Liver (tissue), 3 donors: ENCODE data around the gene CLEC3B.

Source experiments
- HNF4G ChIP-seq: IDR thresholded peaks from 2 replicates; pipeline ENCODE4 v1.6.1; 2016; ENCODE audit warnings: antibody characterized with exemption
- JUND ChIP-seq, 2 donors: IDR thresholded peaks; 2 replicates each; pipeline ENCODE4 v1.6.1; 2016; ENCODE audit warnings: antibody characterized with exemption in 2 of 2
- NR2F2 ChIP-seq: IDR thresholded peaks from 2 replicates; pipeline ENCODE4 v1.6.1; 2016; ENCODE audit warnings: antibody characterized with exemption
- TAF1 ChIP-seq: conservative IDR thresholded peaks from 2 replicates; pipeline ENCODE4 v1.6.1; 2016; ENCODE audit warnings: antibody characterized with exemption, mild to moderate bottlenecking
- TF ChIP-seq, protein P1 (sequence below): fragments of 150-350 bp; IDR thresholded peaks from 2 replicates; pipeline ENCODE4 v1.5.1; 2017; ENCODE audit warnings: improper control_type of control experiment, low read depth, low read length; ENCODE audit not compliant: missing input control
- TF ChIP-seq, protein P2 (sequence below): IDR thresholded peaks from 2 replicates; pipeline ENCODE4 v1.6.1; 2016; ENCODE audit warnings: antibody characterized with exemption
- TF ChIP-seq, protein P3 (sequence below): IDR thresholded peaks from 2 replicates; pipeline ENCODE4 v1.6.1; 2016; ENCODE audit warnings: antibody characterized with exemption, mild to moderate bottlenecking
- TF ChIP-seq, protein P4 (sequence below): IDR thresholded peaks from 2 replicates; pipeline ENCODE4 v1.6.1; 2016; ENCODE audit warnings: antibody characterized with exemption
- donor health status: healthy.
- donor health status: healthy.

DNA sequence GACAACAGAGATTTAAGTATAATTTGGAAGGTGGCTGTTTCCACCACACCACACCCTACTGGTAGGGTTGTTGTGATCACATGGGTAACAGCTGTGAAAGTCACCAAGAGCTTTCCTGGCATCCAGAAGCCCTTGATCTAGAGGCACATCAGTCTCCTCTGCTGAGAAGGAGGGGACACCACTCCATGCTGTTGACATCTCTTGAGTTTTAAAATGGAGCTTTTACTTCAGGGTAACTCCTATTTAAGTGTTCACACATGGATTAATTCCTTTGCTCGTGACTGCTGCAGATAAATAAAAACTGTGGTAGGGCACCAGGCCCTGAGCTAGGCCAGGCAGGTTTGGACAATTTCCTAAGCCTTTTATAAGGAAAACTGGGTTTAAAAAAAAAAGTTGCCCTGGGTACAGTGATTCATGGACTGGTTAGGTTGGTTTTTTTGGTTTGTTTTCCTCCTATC, 42.6 kb upstream of the CLEC3B start:
- TF ChIP-seq, protein P1, sequence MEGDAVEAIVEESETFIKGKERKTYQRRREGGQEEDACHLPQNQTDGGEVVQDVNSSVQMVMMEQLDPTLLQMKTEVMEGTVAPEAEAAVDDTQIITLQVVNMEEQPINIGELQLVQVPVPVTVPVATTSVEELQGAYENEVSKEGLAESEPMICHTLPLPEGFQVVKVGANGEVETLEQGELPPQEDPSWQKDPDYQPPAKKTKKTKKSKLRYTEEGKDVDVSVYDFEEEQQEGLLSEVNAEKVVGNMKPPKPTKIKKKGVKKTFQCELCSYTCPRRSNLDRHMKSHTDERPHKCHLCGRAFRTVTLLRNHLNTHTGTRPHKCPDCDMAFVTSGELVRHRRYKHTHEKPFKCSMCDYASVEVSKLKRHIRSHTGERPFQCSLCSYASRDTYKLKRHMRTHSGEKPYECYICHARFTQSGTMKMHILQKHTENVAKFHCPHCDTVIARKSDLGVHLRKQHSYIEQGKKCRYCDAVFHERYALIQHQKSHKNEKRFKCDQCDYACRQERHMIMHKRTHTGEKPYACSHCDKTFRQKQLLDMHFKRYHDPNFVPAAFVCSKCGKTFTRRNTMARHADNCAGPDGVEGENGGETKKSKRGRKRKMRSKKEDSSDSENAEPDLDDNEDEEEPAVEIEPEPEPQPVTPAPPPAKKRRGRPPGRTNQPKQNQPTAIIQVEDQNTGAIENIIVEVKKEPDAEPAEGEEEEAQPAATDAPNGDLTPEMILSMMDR: no peak
- TF ChIP-seq, protein P2, sequence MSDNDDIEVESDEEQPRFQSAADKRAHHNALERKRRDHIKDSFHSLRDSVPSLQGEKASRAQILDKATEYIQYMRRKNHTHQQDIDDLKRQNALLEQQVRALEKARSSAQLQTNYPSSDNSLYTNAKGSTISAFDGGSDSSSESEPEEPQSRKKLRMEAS: no peak
- TF ChIP-seq HNF4G (no peak), TAF1 (no peak), NR2F2 (no peak), JUND (IDR thresholded peaks at IDR 0.05) (no peak)
- TF ChIP-seq, protein P3, sequence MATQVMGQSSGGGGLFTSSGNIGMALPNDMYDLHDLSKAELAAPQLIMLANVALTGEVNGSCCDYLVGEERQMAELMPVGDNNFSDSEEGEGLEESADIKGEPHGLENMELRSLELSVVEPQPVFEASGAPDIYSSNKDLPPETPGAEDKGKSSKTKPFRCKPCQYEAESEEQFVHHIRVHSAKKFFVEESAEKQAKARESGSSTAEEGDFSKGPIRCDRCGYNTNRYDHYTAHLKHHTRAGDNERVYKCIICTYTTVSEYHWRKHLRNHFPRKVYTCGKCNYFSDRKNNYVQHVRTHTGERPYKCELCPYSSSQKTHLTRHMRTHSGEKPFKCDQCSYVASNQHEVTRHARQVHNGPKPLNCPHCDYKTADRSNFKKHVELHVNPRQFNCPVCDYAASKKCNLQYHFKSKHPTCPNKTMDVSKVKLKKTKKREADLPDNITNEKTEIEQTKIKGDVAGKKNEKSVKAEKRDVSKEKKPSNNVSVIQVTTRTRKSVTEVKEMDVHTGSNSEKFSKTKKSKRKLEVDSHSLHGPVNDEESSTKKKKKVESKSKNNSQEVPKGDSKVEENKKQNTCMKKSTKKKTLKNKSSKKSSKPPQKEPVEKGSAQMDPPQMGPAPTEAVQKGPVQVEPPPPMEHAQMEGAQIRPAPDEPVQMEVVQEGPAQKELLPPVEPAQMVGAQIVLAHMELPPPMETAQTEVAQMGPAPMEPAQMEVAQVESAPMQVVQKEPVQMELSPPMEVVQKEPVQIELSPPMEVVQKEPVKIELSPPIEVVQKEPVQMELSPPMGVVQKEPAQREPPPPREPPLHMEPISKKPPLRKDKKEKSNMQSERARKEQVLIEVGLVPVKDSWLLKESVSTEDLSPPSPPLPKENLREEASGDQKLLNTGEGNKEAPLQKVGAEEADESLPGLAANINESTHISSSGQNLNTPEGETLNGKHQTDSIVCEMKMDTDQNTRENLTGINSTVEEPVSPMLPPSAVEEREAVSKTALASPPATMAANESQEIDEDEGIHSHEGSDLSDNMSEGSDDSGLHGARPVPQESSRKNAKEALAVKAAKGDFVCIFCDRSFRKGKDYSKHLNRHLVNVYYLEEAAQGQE: no peak
- TF ChIP-seq, protein P4, sequence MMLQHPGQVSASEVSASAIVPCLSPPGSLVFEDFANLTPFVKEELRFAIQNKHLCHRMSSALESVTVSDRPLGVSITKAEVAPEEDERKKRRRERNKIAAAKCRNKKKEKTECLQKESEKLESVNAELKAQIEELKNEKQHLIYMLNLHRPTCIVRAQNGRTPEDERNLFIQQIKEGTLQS: no peak
